SU-DHL-6 (cell line): Measurements from ENCODE around the gene PTPRN2.

Source experiments
- H2AFZ ChIP-seq: fragments of 200-600 bp; sonication (generic); 2 replicates; pipeline ENCODE4 v1.6.1; 2014; ENCODE audit warnings: low read depth, mild to moderate bottlenecking, moderate library complexity, mixed read lengths, antibody characterized with exemption, low read length; ENCODE audit not compliant: severe bottlenecking
- H3F3A ChIP-seq: fragments of 200-600 bp; shearing (Covaris generic); 2 replicates; pipeline ENCODE4 v1.6.0; 2016; ENCODE audit warnings: antibody characterized with exemption, mild to moderate bottlenecking; ENCODE audit not compliant: insufficient read depth
- H3K27ac ChIP-seq: fragments of 200-600 bp; sonication (generic); 2 replicates; pipeline ENCODE4 v1.5.1; 2016; ENCODE audit warnings: low read depth, mild to moderate bottlenecking, low read length, moderate library complexity, mixed read lengths
- H3K27me3 ChIP-seq: fragments of 200-600 bp; sonication (generic), shearing (Covaris generic); 2 replicates; pipeline ENCODE4 v1.6.0; 2014; ENCODE audit warnings: mild to moderate bottlenecking, low read length
- H3K36me3 ChIP-seq: fragments of 200-600 bp; sonication (generic); 2 replicates; pipeline ENCODE4 v1.6.1; 2014; ENCODE audit warnings: mild to moderate bottlenecking, low read length, mixed read lengths
- H3K4me2 ChIP-seq: fragments of 300-600, 200-600 bp; shearing (Covaris generic), sonication (generic); 2 replicates; pipeline ENCODE4 v1.6.0; 2014; ENCODE audit warnings: low read length, low read depth, mild to moderate bottlenecking; ENCODE audit not compliant: poor library complexity, severe bottlenecking
- H3K4me3 ChIP-seq: fragments of 200-600 bp; sonication (generic); 2 replicates; pipeline ENCODE4 v1.5.1; 2014; ENCODE audit warnings: antibody characterized with exemption, low read length, mild to moderate bottlenecking, mixed read lengths; ENCODE audit not compliant: insufficient read depth, poor library complexity, severe bottlenecking
- H3K79me2 ChIP-seq: fragments of 200-600 bp; sonication (generic); 2 replicates; pipeline ENCODE4 v1.6.1; 2014; ENCODE audit warnings: mild to moderate bottlenecking, low read length, moderate library complexity; ENCODE audit not compliant: insufficient read depth
- H3K9ac ChIP-seq: fragments of 200-600 bp; sonication (generic); 2 replicates; pipeline ENCODE4 v1.7.0; 2014; ENCODE audit warnings: mild to moderate bottlenecking, low read length
- H3K9me2 ChIP-seq: fragments of 200-600 bp; sonication (generic); replicated peaks from 2 replicates; pipeline ENCODE4 v1.6.1; 2014; ENCODE audit warnings: low read length; ENCODE audit not compliant: insufficient read depth
- H3K9me3 ChIP-seq: fragments of 200-600 bp; sonication (generic); 2 replicates; pipeline ENCODE4 v1.6.1; 2014; ENCODE audit warnings: low read length, mixed read lengths; ENCODE audit not compliant: insufficient read depth
- H4K20me1 ChIP-seq: fragments of 200-600 bp; sonication (generic); 2 replicates; pipeline ENCODE4 v1.6.1; 2014; ENCODE audit warnings: low read depth, mild to moderate bottlenecking, antibody characterized with exemption, low read length, moderate library complexity, mixed read lengths
- EZH2phosphoT487 ChIP-seq: fragments of 200-600 bp; sonication (generic), shearing (Covaris generic); conservative IDR thresholded peaks from 2 replicates; pipeline ENCODE4 v1.6.1; 2018; ENCODE audit warnings: mild to moderate bottlenecking, antibody characterized with exemption, low read length, moderate library complexity, mixed read lengths
- TF ChIP-seq, protein P1 (sequence below): fragments of 200-600 bp; sonication (generic); IDR thresholded peaks from one replicate; pipeline ENCODE4 v1.5.1; 2017; ENCODE audit warnings: antibody characterized with exemption, mild to moderate bottlenecking, low read length, moderate library complexity; ENCODE audit not compliant: insufficient read depth, poor library complexity, severe bottlenecking

The PTPRN2 gene

DNA sequence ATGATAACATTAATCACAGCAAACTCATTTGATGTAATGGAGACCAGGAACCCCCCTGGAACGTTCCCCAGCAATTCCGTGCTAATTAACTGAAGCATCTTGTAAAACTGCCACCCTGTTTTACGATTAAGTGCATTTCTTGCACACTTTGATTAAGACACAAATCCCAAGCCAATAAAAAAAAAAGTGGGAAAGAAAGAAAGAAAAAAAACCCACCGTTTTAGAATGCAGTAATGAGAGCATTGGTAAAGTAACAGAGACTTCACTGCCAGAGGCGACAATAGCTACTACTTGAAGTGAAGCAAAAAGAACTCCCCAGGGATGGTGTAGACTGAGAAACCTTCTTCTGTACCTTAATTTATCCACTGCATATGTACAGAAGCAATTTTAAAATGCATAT, 616.1 kb downstream of the PTPRN2 start:
- H3K4me2 ChIP-seq, result no peak overlapping the region
- H3F3A ChIP-seq, result no peaks in the 10 kb centered on the region
- H4K20me1 ChIP-seq, result no peaks in the 10 kb centered on the region
- no peak overlapping the region for H3K27ac ChIP-seq
- H2AFZ ChIP-seq, result no peak overlapping the region
- no peak overlapping the region for H3K4me3 ChIP-seq
- H3K79me2 ChIP-seq, result no peaks in the 10 kb centered on the region
- H3K9me3 ChIP-seq, result peaks cover 4% of the 10 kb centered on the region; the same call in 1 of the 2 replicates
- H3K9ac ChIP-seq, result no peak overlapping the region
- no peaks in the 10 kb centered on the region for H3K36me3 ChIP-seq
- no peaks in the 10 kb centered on the region for H3K9me2 ChIP-seq
- no peak for TF ChIP-seq EZH2phosphoT487
- TF ChIP-seq, protein P1, sequence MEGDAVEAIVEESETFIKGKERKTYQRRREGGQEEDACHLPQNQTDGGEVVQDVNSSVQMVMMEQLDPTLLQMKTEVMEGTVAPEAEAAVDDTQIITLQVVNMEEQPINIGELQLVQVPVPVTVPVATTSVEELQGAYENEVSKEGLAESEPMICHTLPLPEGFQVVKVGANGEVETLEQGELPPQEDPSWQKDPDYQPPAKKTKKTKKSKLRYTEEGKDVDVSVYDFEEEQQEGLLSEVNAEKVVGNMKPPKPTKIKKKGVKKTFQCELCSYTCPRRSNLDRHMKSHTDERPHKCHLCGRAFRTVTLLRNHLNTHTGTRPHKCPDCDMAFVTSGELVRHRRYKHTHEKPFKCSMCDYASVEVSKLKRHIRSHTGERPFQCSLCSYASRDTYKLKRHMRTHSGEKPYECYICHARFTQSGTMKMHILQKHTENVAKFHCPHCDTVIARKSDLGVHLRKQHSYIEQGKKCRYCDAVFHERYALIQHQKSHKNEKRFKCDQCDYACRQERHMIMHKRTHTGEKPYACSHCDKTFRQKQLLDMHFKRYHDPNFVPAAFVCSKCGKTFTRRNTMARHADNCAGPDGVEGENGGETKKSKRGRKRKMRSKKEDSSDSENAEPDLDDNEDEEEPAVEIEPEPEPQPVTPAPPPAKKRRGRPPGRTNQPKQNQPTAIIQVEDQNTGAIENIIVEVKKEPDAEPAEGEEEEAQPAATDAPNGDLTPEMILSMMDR, result no peak
- H3K27me3 ChIP-seq, result no peaks in the 10 kb centered on the region

- H3K27ac ChIP-seq, result no peak overlapping the region
- H3K9ac ChIP-seq, result no peak overlapping the region
- H4K20me1 ChIP-seq, result no peaks in the 10 kb centered on the region
- H3K36me3 ChIP-seq, result no peaks in the 10 kb centered on the region
- no peaks in the 10 kb centered on the region for H3K27me3 ChIP-seq
- peaks cover 4% of the 10 kb centered on the region; the same call in 1 of the 2 replicates for H3K9me3 ChIP-seq
- H3K79me2 ChIP-seq, result no peaks in the 10 kb centered on the region
- H3K4me2 ChIP-seq, result no peak overlapping the region
- no peak overlapping the region for H3K4me3 ChIP-seq
- H3F3A ChIP-seq, result no peaks in the 10 kb centered on the region
- H3K9me2 ChIP-seq, result no peaks in the 10 kb centered on the region
- no peak overlapping the region for H2AFZ ChIP-seq
- TF ChIP-seq, protein P1, result no peak
- no peak for TF ChIP-seq EZH2phosphoT487
These were observed 616.9 kb downstream of the PTPRN2 start for GRCh38 chr7:157970744-157971143.

- H3K9ac ChIP-seq, result no peak overlapping the region
- H3K4me3 ChIP-seq, result no peak overlapping the region
- H3K36me3 ChIP-seq, result no peaks in the 10 kb centered on the region
- peaks cover 4% of the 10 kb centered on the region; the same call in 1 of the 2 replicates for H3K9me3 ChIP-seq
- H2AFZ ChIP-seq, result no peak overlapping the region
- H3K4me2 ChIP-seq, result no peak overlapping the region
- H3K27me3 ChIP-seq, result no peaks in the 10 kb centered on the region
- no peaks in the 10 kb centered on the region for H3K9me2 ChIP-seq
- no peak overlapping the region for H3K27ac ChIP-seq
- H4K20me1 ChIP-seq, result no peaks in the 10 kb centered on the region
- no peaks in the 10 kb centered on the region for H3F3A ChIP-seq
- H3K79me2 ChIP-seq, result no peaks in the 10 kb centered on the region
- TF ChIP-seq, protein P1, result no peak
- no peak for TF ChIP-seq EZH2phosphoT487
These were observed 617.6 kb downstream of the PTPRN2 start for GRCh38 chr7:157969995-157970394.
